Loucy (cell line): ENCODE results near the gene CCDC8.

Experiments used
- H2AFZ ChIP-seq: fragments of 200-600 bp; sonication (generic); 2 replicates; pipeline ENCODE4 v1.6.0; 2016; ENCODE audit warnings: antibody characterized with exemption, mild to moderate bottlenecking, low read length, moderate library complexity
- H3F3A ChIP-seq: fragments of 200-600 bp; 2 replicates; pipeline ENCODE4 v1.6.0; 2016; ENCODE audit warnings: antibody characterized with exemption, low read depth, mild to moderate bottlenecking
- H3K27me3 ChIP-seq: fragments of 200-600 bp; sonication (generic); 2 replicates; pipeline ENCODE4 v1.6.1; 2014; ENCODE audit warnings: low read length, mild to moderate bottlenecking; ENCODE audit not compliant: insufficient read depth, poor library complexity, severe bottlenecking
- H3K36me3 ChIP-seq: fragments of 200-600 bp; sonication (generic); 2 replicates; pipeline ENCODE4 v1.6.1; 2016; ENCODE audit warnings: low read length; ENCODE audit not compliant: insufficient read depth
- H3K4me1 ChIP-seq: fragments of 200-600 bp; sonication (generic); 2 replicates; pipeline ENCODE4 v1.5.1; 2014; ENCODE audit warnings: low read length, mild to moderate bottlenecking; ENCODE audit not compliant: insufficient read depth, poor library complexity, severe bottlenecking
- H3K4me2 ChIP-seq: fragments of 200-600 bp; sonication (generic); 2 replicates; pipeline ENCODE4 v1.6.0; 2014; ENCODE audit warnings: antibody characterized with exemption, low read length, low read depth, mild to moderate bottlenecking; ENCODE audit not compliant: poor library complexity, severe bottlenecking
- H3K4me3 ChIP-seq: fragments of 200-600 bp; sonication (generic); 2 replicates; pipeline ENCODE4 v1.5.1; 2014; ENCODE audit warnings: low read length, mild to moderate bottlenecking, mixed read lengths; ENCODE audit not compliant: poor library complexity, severe bottlenecking
- H3K79me2 ChIP-seq: fragments of 200-600 bp; sonication (generic); 2 replicates; pipeline ENCODE4 v1.6.1; 2014; ENCODE audit warnings: low read length; ENCODE audit not compliant: insufficient read depth
- H3K9ac ChIP-seq: fragments of 200-600 bp; sonication (generic); 2 replicates; pipeline ENCODE4 v1.6.0; 2014; ENCODE audit warnings: mild to moderate bottlenecking, low read depth, low read length, moderate library complexity; ENCODE audit not compliant: poor library complexity, severe bottlenecking
- H3K9me2 ChIP-seq: fragments of 200-600 bp; sonication (generic); replicated peaks from 2 replicates; pipeline ENCODE4 v1.6.1; 2016; ENCODE audit warnings: low read depth, low read length, mixed read lengths
- H3K9me3 ChIP-seq: fragments of 200-600 bp; sonication (generic); 2 replicates; pipeline ENCODE4 v1.6.1; 2014; ENCODE audit warnings: mild to moderate bottlenecking, antibody characterized with exemption, low read length, low read depth; ENCODE audit not compliant: insufficient read depth
- H4K20me1 ChIP-seq: fragments of 200-600 bp; sonication (generic); 2 replicates; pipeline ENCODE4 v1.6.0; 2014; ENCODE audit warnings: antibody characterized with exemption, low read length, mild to moderate bottlenecking; ENCODE audit not compliant: insufficient read depth, poor library complexity, severe bottlenecking
- EZH2phosphoT487 ChIP-seq: fragments of 200-600 bp; IDR thresholded peaks from 2 replicates; pipeline ENCODE4 v1.6.1; 2018; ENCODE audit warnings: antibody characterized with exemption, mild to moderate bottlenecking, moderate library complexity, borderline replicate concordance
- TF ChIP-seq, protein P1 (sequence below): fragments of 200-600 bp; sonication (generic); conservative IDR thresholded peaks from 2 replicates; pipeline ENCODE4 v1.5.1; 2014; ENCODE audit warnings: mild to moderate bottlenecking, antibody characterized with exemption, low read length

The CCDC8 gene

DNA sequence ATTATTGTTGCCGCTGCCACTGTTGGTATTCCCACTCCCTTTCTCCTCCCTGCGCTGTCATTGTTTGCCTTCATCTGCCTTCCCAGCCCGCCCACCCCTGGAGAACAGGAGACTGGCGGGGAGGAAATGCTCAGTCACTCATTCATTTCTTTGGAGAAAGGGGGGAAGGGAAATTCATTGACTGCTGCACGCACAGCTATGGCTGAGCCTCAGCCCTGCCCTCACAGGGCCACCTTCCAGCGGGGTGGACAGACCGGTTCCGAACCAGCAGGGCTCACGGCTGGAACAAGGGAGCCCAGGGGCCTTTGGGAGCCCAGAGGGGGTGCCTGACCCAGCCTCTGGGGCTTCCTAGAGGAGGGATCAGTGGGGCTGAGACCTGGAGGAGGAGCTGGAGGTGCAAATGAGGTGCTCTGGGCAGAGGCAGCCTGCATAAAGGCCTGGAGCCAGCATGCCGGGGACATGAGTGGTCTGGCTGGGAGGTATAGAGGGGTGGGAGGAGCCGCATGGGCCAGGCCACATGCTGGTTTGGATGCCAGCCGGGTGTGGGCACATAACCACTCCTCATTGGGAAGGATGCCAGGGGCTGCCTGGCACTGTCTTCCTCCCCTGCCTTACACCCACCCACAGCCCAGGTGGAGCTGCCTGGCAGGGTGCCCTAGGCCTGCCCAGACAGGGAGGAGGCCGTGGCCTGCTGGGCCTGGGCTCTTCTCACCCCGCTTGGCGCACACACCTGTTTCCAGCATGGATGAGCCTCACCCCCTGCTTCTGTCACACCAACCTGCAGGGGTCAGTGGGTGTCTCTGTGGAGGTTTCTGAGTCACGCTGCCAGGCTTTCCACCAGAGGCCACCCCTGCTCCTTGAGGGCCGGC is 39.6 kb downstream of the CCDC8 start:
- no peaks in the 10 kb centered on the region for H3K9me2 ChIP-seq
- TF ChIP-seq EZH2phosphoT487: no peak
- TF ChIP-seq, protein P1, sequence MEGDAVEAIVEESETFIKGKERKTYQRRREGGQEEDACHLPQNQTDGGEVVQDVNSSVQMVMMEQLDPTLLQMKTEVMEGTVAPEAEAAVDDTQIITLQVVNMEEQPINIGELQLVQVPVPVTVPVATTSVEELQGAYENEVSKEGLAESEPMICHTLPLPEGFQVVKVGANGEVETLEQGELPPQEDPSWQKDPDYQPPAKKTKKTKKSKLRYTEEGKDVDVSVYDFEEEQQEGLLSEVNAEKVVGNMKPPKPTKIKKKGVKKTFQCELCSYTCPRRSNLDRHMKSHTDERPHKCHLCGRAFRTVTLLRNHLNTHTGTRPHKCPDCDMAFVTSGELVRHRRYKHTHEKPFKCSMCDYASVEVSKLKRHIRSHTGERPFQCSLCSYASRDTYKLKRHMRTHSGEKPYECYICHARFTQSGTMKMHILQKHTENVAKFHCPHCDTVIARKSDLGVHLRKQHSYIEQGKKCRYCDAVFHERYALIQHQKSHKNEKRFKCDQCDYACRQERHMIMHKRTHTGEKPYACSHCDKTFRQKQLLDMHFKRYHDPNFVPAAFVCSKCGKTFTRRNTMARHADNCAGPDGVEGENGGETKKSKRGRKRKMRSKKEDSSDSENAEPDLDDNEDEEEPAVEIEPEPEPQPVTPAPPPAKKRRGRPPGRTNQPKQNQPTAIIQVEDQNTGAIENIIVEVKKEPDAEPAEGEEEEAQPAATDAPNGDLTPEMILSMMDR: no peak
- no peaks in the 10 kb centered on the region for H3F3A ChIP-seq
- no peaks in the 10 kb centered on the region; the same call in 1 of the 2 replicates for H3K79me2 ChIP-seq
- H3K4me3 ChIP-seq: no peak overlapping the region
- H3K9me3 ChIP-seq: no peaks in the 10 kb centered on the region
- H3K4me2 ChIP-seq: no peak overlapping the region
- no peak overlapping the region for H3K9ac ChIP-seq
- H3K36me3 ChIP-seq: peaks cover 38% of the 10 kb centered on the region; the same call in 1 of the 2 replicates
- H4K20me1 ChIP-seq: peaks cover 10% of the 10 kb centered on the region
- H3K4me1 ChIP-seq: no peaks in the 10 kb centered on the region
- H2AFZ ChIP-seq: no peak overlapping the region
- H3K27me3 ChIP-seq: no peaks in the 10 kb centered on the region

DNA sequence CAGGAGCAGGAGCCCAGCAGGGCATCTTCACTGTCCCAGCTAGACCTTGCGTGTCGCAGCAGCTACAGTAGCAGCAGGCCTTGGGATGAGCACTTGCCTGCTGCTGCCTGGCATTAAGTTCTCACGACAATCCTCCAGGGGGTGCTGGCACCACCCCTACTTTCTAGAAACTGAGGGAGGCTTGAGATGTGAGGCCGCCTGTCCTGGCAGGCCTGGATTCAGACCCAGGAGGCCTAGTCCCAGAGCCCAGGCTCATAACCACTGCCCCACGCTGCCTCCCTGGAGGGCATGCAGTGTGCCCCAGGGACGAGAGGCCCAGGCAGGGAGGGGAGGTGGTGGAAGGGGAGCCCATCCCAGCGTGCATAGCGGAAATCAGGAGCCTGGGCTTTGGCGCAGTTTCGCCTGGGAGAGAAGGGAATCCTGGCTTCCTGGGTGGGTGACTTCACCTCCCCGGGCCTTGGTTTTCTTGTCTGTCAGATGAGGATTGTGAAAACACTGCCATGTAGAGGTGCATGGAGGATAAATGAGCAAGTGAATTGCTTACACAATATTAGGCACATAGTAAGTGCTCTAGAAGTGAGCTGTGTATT is 40.4 kb downstream of the CCDC8 start:
- H2AFZ ChIP-seq: no peak overlapping the region
- H3K79me2 ChIP-seq: no peaks in the 10 kb centered on the region; the same call in 1 of the 2 replicates
- H4K20me1 ChIP-seq: peaks cover 10% of the 10 kb centered on the region
- H3K4me1 ChIP-seq: no peaks in the 10 kb centered on the region
- no peaks in the 10 kb centered on the region for H3K27me3 ChIP-seq
- H3K4me3 ChIP-seq: no peak overlapping the region
- no peak overlapping the region for H3K9ac ChIP-seq
- H3K4me2 ChIP-seq: no peak overlapping the region
- H3K9me2 ChIP-seq: no peaks in the 10 kb centered on the region
- no peaks in the 10 kb centered on the region for H3K9me3 ChIP-seq
- H3K36me3 ChIP-seq: peaks cover 32% of the 10 kb centered on the region; the same call in 1 of the 2 replicates
- H3F3A ChIP-seq: no peaks in the 10 kb centered on the region
- TF ChIP-seq, protein P1: no peak
- no peak for TF ChIP-seq EZH2phosphoT487

GRCh38 chr19:46371371-46371901 is 41.9 kb downstream of the CCDC8 start:
- peaks cover 15% of the 10 kb centered on the region for H4K20me1 ChIP-seq
- no peaks in the 10 kb centered on the region for H3F3A ChIP-seq
- H3K4me2 ChIP-seq: no peak overlapping the region
- no peaks in the 10 kb centered on the region for H3K27me3 ChIP-seq
- H3K9me2 ChIP-seq: no peaks in the 10 kb centered on the region
- H3K4me1 ChIP-seq: no peaks in the 10 kb centered on the region
- H3K9me3 ChIP-seq: no peaks in the 10 kb centered on the region
- TF ChIP-seq, protein P1: no peak
- TF ChIP-seq EZH2phosphoT487: no peak
- H3K9ac ChIP-seq: no peak overlapping the region
- H3K4me3 ChIP-seq: no peak overlapping the region
- H2AFZ ChIP-seq: no peak overlapping the region
- H3K36me3 ChIP-seq: peaks cover 32% of the 10 kb centered on the region; the same call in 1 of the 2 replicates
- no peaks in the 10 kb centered on the region; the same call in 1 of the 2 replicates for H3K79me2 ChIP-seq
